Activated CD4-positive, alpha-beta T cell treated with anti-CD3 and anti-CD28 coated beads, Interleukin-10, Interleukin-2, amounts not matched to agents 100 ng/mL and 50 ng/mL, durations not matched to agents 16 hours and 8 hours (primary cell): ENCODE measurements around the gene MAST1.
"Not testable (repeated sequence)": the region's sequence is repeated elsewhere in the genome, so short reads cannot be mapped to it uniquely, and the experiment has no call there.

Source experiments
- DNase-seq: peaks from one replicate; pipeline ENCODE4 v3.0.0-alpha.2; 2020

Gene MAST1

DNA sequence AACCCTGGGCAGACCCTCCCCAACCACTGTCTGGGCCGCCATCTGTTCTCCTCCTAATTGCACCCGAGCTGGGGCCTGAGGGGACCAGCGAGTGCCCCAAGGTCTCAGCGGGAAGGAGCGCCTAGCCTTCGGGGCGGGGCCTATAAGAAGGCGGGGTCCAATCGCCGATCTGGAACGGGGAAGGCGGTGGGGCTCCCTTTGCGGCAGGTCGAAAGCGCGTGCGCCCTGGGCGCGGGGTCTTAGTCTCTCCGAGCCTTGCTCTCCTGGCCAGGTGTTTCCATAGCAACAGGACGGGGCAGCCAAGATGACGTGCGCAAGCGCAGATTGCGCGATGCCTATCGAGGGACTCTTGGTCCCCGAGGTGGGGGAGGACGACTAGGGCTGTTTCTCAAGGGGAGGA lies 2.8 kb downstream of the MAST1 start:
- DNase-seq: peak; percentile 41

DNA sequence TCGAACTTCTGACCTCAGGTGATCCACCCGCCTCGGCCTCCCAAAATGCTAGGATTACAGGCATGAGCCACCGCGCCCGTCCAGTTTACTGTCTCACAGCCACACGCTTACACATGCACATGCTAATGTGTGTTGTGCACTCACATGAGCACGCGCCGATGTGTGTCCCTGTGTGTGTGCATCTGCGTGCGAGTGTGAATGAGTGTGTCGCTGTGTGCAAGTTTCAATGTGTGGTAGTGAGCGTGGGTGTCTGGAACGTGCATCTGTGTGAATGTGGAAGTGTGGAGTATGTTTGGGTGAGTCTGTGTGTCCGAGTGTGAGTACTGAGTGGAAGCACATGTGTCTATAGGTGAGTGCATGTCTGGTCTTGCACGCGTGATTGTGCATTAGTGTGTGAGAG lies 4.2 kb downstream of the MAST1 start:
- no peak for DNase-seq

DNA sequence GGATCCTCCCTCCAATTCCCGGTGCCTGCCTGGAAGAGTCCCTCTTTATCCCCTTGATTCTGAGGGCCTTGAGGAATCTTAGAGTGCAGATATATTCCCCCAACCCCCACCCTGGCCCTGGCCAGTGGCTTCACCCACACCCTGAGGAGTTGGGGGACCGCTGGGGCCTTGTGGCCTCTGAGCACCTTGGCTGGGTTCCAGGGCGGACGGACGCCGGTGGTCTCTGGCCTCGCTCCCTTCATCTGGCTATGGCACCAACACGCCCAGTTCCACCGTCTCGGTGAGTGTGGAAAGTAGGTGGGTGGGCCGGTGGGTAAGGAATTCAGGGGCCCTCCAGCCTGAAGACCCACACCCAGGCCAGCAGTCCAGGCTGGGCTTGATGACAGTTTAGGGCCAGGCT lies 5.0 kb downstream of the MAST1 start:
- no peak for DNase-seq

DNA sequence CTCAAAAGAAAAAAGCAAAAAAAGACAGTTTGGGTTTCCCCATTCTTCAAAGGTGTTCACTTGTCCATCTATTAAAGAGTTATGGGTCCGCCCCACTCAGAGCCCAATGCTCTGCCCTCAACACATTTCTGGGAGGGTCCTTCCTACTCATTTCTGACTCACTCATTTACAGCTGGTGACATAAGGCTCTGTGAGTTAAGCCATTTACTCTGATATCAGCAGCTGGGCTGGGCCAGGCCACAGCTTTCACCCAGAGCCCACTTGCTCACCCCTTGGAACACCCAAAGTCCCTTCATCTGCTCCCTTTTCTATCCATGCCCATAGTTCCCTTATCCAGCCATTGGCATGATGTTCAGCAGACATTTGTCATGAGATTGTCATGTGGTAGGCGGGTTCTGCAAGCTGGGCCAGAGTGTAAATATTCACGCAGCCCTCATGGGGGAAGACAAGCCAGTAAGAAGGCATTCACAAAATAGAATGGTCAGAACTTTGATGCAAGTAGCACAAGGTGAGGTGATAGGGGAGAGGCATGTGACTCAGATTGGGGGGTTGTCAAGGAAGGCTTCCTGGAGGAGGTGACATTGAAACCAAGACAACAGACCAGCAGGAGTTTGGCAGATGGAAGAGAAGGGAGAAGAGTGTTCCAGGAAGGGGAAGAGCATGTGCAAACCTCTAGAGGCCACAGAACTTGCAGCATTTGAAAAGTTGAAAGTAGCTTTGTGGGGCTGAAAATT lies 5.9 kb downstream of the MAST1 start:
- no peak for DNase-seq

DNA sequence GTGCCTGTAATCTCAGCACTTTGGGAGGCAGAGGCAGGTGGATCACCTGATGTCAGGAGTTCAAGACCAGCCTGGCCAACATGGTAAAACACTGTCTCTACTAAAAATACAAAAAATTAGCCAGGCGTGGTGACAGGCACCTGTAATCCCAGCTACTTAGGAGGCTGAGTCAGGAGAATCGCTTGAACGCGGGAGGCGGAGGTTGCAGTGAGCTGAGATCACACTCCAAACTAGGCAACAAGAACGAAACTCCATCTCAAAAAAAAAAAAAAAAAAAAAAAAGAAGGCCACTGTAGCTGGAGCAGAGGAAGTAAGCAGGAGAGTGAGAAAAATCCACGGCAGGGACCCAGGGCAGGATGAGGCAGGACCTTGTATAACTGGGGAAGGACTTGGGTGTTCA lies 8.3 kb downstream of the MAST1 start:
- DNase-seq: not testable (repeated sequence)

DNA sequence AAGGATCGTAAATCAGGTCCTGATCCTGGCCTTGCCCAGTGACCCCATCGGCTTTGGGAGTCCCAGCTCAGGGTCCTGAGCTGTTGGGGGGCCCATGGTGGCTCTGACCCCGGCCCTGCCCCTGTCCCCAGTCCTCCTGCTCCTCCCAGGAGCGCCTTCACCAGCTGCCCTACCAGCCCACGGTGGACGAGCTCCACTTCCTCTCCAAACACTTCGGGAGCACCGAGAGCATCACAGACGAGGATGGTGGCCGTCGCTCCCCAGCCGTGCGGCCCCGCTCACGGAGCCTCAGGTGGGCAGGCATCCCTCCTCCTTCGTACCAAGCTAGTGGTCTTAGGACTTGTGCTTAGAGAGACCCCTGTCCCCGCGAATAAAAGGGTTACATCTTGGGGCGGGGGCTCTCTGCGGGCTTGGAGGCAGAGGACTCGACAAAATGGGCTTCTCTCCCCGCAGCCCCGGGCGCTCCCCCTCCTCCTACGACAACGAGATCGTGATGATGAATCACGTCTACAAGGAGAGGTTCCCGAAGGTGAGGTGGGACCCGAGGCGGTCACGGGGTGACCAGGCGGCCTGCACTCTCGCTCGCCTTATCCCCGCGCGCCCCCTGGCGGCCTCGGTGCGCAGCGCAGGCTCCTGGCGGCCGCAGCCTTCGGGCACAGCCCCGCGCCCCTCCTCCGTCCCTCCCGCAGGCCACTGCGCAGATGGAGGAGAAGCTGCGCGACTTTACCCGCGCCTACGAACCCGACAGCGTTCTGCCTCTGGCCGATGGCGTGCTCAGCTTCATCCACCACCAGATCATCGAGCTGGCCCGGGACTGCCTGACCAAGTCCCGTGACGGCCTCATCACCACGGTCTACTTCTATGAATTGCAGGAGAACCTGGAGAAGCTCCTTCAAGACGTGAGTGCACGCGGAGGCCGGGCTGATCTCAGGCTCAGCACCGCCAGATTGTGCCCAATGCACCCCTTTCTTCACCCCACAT lies 9.1 kb downstream of the MAST1 start:
- DNase-seq: peak; percentile 89

DNA sequence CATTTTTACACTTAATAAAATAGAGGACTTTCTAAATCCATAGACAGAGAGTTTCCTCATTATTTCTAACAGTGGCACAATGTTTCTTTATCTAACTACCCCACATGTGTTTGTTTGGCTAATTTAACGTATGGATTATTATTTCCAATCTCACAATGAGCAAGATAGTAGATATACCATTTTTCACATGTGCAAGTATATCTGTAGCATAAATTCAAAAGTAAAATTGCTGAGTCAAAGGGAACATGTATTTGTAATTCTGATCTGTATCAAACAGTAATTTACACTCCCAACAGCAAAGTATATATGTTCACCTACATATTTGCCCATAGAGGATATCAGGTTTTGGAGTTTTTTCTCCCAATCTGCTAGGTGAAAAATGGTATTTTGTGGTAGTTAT lies 18.3 kb downstream of the MAST1 start:
- DNase-seq: no peak

DNA sequence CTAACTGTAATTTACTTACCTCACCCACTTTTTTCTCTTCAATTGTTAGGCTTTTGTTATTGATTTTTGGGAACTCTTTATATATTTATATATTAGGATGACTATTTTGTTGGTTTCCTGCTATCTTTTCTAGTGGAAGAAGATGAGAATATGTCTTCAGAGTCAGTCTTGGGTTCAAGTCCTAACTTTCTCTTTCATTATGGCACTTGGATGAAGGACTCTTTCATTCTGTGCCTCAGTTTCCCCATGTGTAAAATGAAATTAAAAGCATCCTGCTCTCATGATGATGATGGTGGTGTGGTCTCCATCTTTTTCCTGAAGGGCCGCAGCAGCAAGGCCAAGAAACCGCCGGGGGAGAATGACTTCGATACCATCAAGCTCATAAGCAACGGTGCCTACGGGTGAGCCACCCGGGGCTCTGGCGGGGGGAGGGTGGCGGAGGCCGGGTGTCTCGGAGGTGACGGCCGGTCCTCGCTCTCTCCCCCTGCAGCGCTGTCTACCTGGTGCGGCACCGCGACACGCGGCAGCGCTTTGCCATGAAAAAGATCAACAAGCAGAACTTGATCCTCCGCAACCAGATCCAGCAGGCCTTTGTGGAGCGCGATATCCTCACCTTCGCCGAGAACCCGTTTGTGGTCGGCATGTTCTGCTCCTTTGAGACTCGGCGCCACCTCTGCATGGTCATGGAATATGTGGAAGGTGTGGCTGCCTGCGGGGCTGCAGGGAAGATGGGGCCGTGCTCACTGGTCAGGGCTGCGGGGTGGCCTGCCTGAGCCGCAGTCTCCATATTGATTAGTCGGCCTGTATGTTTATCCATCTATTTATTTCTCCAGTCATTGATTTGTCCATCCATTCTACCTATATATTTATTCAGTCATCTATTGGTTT lies 20.0 kb downstream of the MAST1 start:
- DNase-seq: no peak

DNA sequence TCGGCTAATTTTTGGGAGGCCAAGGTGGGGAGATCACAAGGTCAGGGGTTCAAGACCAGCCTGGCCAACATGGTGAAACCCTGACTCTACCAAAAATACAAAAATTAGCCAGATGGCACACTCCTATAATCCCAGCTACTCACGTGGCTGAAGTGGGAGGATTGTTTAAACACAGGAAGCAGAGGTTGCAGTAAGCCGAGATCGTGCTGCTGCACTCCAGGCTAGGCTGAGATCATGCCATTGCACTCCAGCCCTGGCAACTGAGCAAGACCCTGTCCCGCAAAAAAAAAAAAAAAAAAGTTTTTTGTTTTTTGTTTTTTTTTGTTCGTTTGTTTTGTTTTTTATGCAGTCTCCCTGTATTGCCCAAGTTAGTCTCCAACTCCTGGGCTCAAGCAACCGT lies 21.2 kb downstream of the MAST1 start:
- no peak for DNase-seq

DNA sequence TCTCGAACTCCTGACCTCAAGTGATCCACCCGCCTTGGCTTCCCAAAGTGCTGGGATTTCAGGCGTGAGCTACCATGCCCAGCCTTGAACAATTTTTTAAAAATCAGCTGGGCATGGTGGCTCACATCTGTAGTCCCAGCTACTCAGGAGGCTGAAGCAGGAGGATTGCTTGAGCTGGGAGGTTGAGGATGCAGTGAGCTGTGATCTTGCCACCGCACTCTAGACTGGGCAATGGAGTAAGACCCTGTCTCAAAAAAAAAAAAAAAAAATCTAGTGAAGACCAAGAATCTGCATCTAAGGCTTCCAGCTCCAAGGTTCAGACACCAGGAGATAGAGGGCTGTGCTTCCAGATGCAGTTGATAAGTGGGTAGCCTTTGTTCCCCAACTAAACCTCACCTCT lies 25.8 kb downstream of the MAST1 start:
- DNase-seq: no peak

DNA sequence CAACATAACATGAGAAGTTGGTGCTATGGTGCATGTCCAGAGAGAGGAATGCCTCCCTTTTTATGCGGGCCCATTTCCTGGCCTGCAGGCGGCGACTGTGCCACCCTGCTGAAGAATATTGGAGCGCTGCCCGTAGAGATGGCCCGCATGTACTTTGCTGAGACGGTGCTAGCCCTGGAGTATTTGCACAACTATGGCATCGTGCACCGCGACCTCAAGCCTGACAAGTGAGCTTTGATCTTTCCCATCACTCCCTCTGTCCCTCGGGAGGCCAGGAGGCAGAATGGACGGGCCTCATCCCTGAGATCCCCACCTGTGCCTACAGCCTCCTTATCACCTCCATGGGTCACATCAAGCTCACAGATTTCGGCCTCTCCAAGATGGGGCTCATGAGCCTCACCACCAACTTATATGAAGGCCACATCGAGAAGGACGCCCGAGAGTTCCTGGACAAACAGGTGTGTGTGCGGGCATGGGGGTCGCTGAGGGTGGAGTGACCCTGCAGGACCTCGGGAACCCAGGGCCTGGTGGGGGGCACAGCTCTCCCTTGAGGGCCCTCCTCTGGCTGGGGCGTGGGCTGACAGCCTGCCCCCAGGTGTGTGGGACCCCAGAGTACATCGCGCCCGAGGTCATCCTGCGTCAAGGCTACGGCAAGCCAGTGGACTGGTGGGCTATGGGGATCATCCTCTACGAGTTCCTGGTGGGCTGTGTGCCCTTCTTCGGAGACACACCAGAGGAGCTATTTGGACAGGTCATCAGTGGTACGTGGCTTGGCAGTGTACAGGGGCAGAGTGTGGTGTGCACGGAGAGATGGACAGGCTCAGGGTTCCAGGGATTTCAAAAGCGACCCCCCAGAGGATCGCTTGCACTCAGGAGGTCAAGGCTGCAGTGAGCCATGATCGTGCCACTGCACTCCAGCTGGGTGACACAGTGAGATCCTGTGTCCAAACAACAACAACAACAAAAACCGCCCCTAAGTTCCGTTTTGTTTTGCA lies 26.7 kb downstream of the MAST1 start:
- DNase-seq: no peak

DNA sequence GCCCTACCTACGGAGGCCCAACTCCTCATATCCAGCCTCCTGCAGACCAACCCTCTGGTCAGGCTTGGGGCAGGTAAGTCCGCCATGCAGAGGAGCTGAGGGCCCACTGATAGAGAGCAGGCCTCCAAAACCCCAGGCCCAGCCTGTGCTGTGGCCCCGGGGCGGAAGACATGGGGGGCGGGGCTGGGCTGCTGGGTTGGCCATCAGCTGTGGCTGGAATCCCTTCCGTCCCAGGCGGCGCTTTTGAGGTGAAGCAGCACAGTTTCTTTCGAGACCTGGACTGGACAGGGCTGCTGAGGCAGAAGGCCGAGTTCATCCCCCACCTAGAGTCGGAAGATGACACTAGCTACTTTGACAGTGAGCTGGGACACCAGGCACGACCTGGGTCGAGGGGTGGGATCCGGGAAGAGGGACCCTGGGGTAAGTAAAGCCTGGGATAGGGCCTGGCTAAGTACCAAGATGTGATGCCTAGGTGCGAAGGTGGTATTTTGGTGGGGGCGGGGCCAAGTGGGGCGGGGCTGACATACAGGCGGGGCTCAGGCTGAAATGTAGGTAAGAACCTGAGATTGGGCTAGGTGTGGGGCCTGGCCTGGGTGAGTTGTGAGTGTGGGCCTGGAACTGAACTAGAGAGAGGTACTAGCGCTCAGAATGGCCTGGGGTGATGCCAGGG lies 27.6 kb downstream of the MAST1 start:
- DNase-seq: no peak

DNA sequence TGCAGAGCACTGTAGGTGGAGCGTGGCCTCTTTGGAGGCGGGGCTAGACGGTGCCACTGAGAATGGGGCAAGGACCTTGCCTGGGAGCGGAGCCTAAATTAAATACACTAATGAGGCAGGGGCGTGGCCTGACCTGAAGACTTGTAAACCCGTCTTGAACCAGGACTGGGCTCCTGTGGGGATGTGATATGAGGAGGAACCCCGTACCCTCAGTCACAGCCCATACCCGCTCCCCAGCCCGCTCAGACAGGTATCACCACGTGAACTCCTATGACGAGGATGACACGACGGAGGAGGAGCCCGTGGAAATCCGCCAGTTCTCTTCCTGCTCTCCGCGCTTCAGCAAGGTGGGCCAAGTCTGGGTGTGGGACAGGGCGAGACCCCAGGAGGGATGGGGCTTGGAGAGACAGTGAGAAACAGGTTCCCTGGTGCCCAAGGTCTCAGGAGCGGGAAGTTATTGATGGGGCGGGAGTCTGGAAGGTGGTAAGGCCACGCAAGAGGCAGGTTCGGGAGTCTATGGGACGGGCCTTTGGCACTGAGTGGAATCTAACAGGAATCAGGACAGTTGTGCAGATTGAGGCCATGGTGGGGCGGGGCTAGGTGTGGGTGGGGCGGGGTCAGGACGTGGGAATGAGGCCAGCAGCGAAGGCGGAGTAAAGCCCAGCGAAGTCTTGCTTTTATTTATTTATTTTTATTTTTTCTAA lies 28.3 kb downstream of the MAST1 start:
- no peak for DNase-seq

DNA sequence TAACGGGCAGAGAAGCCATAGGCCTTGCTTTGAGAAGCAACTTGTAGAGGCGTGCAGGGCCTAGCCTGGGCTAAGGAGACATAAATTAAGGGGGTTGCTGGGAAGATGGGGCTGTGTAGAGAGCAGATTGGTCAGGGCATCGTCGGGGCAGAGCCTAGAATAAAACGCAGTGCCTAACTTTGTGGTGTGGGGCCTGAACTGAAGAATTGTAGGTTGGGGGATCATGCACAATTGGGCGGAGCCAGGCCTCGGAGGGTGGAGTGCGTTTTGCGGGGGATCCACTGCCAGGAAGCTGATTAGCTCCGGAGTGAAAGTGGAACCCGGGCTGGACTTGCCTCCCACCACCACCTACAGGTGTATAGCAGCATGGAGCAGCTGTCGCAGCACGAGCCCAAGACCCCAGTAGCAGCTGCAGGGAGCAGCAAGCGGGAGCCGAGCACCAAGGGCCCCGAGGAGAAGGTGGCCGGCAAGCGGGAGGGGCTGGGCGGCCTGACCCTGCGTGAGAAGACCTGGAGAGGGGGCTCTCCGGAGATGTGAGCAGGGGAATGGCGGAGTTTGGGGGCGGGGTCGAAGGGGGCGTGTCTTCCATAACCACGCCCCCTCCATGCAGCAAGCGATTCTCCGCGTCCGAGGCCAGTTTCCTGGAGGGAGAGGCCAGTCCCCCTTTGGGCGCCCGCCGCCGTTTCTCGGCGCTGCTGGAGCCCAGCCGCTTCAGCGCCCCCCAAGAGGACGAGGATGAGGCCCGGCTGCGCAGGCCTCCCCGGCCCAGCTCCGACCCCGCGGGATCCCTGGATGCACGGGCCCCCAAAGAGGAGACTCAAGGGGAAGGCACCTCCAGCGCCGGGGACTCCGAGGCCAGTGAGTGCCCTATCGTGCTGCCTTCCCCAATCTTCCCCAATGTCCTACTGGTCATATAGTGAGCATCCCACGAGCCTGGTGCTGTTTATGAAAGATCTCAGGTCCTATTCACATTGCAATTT lies 29.1 kb downstream of the MAST1 start:
- DNase-seq: peak; percentile 66

DNA sequence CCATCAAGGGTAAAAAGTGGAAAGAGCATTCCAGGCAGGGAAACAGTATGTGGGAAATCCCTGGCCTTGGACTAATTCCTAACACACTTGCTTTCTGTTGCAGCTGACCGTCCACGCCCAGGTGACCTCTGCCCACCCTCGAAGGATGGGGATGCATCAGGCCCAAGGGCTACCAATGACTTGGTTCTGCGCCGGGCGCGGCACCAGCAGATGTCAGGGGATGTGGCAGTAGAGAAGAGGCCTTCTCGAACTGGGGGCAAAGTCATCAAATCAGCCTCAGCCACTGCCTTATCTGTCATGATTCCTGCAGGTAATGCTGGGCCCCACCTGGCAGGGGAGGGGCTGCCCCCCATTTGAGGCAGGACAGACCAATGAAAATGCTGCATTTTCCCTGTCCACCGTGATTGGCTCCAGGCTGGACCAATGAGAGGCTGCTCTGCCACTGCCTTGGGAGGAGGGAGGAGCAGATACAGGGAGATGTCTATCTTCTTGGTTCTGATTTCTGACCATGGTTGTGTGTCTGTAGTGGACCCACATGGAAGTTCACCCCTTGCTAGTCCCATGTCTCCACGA lies 30.3 kb downstream of the MAST1 start:
- DNase-seq: peak; percentile 34

DNA sequence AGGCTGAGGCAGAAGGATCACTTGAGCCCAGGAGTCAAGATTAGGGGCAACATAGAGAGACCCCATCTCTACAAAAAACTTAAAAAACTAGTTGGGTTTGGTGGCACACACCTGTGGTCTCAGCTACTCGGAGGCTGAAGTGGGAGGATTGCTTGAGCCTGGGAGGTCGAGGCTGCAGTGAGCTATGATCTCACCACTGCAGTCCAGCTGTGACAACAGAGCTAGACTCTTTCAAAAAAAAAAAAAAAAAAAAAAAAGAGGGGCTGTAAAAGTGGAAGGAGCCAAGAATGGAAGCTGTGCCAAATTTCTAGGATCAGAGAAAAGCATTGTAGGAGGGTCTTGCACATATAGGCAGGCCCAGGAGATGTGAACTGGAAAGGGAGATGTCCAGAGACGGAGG lies 33.4 kb downstream of the MAST1 start:
- no peak for DNase-seq

DNA sequence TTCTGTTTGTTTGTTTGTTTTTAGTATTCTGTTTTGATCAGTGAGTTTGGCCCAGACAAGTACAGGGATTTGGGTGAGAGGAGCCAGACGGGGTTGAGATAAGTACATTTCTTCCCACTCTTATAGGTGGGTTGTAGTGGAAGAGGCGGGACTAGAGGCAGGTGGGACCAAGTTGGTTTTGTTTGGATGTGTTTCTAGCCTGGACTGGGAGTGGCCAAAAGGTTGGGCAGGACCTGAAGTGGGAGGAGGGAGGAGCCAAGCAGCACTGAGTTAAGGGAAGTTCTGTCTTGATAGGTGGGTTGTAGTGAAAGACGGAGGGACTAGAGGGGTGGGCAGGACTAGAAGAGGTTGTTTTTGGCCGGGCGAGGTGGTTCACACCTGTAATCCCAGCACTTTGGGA lies 33.9 kb downstream of the MAST1 start:
- DNase-seq: no peak

DNA sequence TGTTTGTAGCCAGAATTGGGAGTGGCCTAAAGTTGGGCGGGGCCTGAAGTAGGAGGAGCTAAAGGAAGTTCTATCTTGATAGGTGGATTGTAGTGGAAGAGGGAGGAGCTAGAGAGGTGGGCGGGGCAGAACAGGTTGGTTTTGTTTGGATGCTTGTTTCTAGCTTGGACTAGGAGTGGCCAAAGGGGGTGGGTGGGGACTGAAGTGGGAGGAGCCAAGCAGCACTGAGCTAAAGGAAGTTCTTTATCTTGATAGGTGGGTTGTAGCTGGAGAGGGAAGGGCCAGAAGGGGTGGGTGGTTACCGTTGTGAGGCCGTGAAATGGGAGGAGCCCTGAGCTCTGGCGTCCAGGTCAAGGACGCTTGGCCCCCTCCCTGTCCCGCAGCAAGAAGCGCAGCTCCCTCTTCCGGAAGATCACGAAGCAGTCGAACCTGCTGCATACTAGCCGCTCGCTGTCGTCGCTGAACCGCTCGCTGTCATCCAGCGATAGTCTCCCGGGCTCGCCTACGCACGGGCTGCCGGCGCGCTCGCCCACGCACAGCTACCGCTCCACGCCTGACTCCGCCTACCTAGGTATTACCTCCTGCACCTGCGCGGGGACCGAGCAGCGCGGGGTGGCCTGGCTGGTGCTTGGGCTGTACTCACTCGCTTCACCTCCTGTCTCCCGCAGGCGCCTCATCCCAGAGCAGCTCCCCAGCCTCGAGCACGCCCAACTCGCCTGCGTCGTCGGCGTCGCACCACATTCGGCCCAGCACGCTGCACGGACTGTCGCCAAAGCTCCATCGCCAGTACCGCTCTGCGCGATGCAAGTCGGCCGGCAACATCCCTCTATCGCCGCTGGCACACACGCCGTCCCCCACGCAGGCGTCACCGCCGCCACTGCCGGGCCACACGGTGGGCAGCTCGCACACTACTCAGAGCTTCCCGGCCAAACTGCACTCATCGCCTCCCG lies 34.9 kb downstream of the MAST1 start:
- DNase-seq: peak; percentile 64
